Coronary artery (tissue), 2 donors: ENCODE data around the gene GNGT1.

Experiments used
- DNase-seq: peaks from one replicate; pipeline ENCODE4 v3.0.0-alpha.2; 2017; ENCODE audit warnings: low spot score
- H3K27ac ChIP-seq, 2 donors: fragments of 200-600 bp; sonication (generic); one replicate each; pipeline ENCODE4 v1.5.1; 2016 to 2019
- H3K4me3 ChIP-seq: fragments of 200-600 bp; sonication (generic); 2 replicates; pipeline ENCODE4 v1.5.1; 2016; ENCODE audit warnings: mild to moderate bottlenecking, moderate library complexity
- CTCF ChIP-seq: fragments of 200-600 bp; sonication (generic); IDR thresholded peaks from one replicate; pipeline ENCODE4 v1.5.1; 2019; ENCODE audit warnings: antibody characterized with exemption

Gene GNGT1

GRCh38 chr7:93943816-93944540, 37.6 kb downstream of the GNGT1 start:
- DNase-seq = no peak
- H3K27ac ChIP-seq = no peak overlapping the region
- TF ChIP-seq CTCF = no peak

GRCh38 chr7:93944673-93945072, 38.3 kb downstream of the GNGT1 start:
- no peak overlapping the region for H3K27ac ChIP-seq
- no peak overlapping the region for H3K4me3 ChIP-seq
- no peak for DNase-seq
- TF ChIP-seq CTCF = no peak

More at GRCh38 chr7:93943816-93944540, 37.6 kb downstream of the GNGT1 start:
- H3K4me3 ChIP-seq = no peak overlapping the region

GRCh38 chr7:93945083-93945482, 38.7 kb downstream of the GNGT1 start:
- DNase-seq = no peak
- no peak for TF ChIP-seq CTCF
- H3K4me3 ChIP-seq = no peak overlapping the region
- H3K27ac ChIP-seq = no peak overlapping the region

GRCh38 chr7:93945756-93946535, 39.6 kb downstream of the GNGT1 start:
- no peak overlapping the region for H3K27ac ChIP-seq
- no peak for TF ChIP-seq CTCF
- no peak overlapping the region for H3K4me3 ChIP-seq
- no peak for DNase-seq

- no peak for DNase-seq
- no peak for TF ChIP-seq CTCF
- Histone ChIP-seq H3K4me3 (no peak overlapping the region), H3K27ac (no peak overlapping the region)
Measured at GRCh38 chr7:93948106-93948505, 41.7 kb downstream of the GNGT1 start.

DNA sequence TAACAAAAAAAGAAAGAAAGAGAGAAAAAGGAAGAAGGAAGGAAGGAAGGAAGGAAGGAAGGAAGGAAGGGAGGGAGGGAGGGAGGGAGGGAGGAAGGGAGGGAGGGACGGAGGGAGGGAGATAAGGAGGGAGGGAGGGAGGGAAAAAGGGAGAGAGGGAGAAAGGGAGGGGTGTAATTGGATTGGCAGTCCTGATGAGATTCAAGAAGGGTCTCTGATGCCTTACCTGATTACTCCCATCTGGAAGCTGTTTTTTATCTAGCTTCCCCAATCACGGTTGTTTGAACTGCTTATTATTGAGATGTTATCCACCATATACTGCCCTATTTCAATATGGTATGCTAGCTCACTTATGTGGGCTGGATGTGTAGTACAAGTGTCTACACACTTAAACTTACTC, 42.5 kb downstream of the GNGT1 start:
- no peak for DNase-seq
- H3K4me3 ChIP-seq = no peak overlapping the region
- H3K27ac ChIP-seq = no peak overlapping the region
- no peak for TF ChIP-seq CTCF

- Histone ChIP-seq H3K4me3 (no peak overlapping the region), H3K27ac (no peak overlapping the region)
- no peak for DNase-seq
- TF ChIP-seq CTCF = no peak
Measured at GRCh38 chr7:93949423-93949822, 43.1 kb downstream of the GNGT1 start.
